ENCODE measurements around the gene OR56B1.

The OR56B1 gene

DNA sequence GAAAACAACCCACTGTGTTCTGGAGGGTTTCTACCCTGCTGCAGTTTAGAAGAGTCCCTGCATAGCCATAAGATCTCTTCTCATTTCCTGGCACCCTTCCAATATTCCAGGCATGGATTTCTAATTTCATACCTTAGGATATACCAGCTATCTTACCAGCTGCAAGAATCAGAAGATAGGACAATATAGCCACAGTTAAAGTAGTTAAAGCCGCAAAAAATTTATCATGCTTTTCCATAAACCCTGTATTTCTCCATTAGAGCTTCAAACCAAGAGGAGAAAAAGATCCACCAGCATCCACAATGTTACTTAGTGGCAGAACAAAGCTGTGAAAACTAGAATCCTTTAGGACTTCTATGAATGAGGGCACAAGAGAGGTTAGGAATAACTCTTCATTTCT is 8.6 kb upstream of the OR56B1 start:
- DNase-seq (ENCODE audit: low spot score): no peak

GRCh38 chr11:5737091-5737490 is 843 bp downstream of the OR56B1 start:
- DNase-seq (ENCODE audit: low spot score): peak; percentile 8

- no peak for DNase-seq (ENCODE audit: low spot score)
Observed at GRCh38 chr11:5737670-5738392, 1.6 kb downstream of the OR56B1 start.

- DNase-seq (ENCODE audit: low spot score): no peak
Observed at GRCh38 chr11:5738431-5738830, 2.2 kb downstream of the OR56B1 start.

DNA sequence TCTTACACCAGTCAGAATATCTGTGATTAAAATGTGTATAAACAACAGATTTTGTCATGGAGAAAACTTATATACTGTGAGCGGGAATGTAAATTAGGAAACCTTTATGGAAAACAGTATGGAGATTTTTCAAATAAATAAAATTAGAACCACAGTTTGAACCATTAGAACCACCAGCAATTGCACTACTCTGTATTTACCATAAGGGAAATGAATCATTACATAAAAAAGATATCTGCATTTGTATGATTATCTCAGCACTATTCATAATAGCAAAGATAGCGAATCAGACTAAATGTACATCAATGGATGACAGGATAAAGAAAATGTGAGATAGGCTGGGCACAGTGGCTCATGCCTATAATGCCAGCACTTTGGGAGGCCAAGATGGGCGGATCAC is 10.4 kb downstream of the OR56B1 start:
- no peak for DNase-seq (ENCODE audit: low spot score)

DNA sequence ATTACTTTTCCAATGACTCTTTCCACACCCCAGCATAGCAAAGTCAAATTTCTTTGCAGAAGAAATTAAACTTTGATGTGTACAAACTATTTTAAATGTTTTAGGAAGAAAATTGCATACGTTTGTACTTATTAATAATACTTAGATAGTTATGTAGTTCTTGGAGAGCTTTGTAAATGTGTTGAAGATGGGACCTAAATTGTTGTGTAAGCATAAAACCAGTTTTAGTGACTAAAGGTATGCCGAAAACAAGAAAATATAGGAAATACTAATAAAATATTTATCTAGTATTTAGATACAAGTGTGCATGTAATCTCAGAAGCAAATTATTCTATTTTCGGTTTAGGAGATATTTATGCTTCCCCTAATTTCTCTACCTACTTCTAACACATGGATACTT is 13.6 kb downstream of the OR56B1 start:
- no peak for DNase-seq (ENCODE audit: low spot score)

- DNase-seq (ENCODE audit: low spot score): no peak
Observed at GRCh38 chr11:5753943-5754342, 17.7 kb downstream of the OR56B1 start, which contains the start of gene OR52N4. TSS of gene OR52N4 (plus strand) at chr11:5754243. CDS start at chr11:5754741, 498 bp downstream.

- no peak for DNase-seq (ENCODE audit: low spot score)
Observed at GRCh38 chr11:5767056-5767455, 30.8 kb downstream of the OR56B1 start.

GRCh38 chr11:5783255-5783654 is 47.0 kb downstream of the OR56B1 start, which contains the start of gene OR52N5:
TSS of gene OR52N5 (minus strand) at chr11:5783355. CDS start at chr11:5778634, 4,721 bp downstream.
- DNase-seq (ENCODE audit: low spot score): no peak
